ENCODE measurements around the gene PTPRT. TPM values are rescaled to one million over a fixed set of nuclear protein-coding genes. Genes with fewer than 3 reads are reported as not detected.

PTPRT gene
- total RNA-seq, 4 donors from 2014 or later = under 0.01 to 2.1 TPM; not detected in 2

GRCh38 chr20:42532831-42533230 is 656.9 kb downstream of the PTPRT start:
- Histone ChIP-seq H3K27ac (no peak overlapping the region), H3K27me3 (no peaks in the 10 kb centered on the region), H3K36me3 (no peaks in the 10 kb centered on the region), H3K9me3 (no peaks in the 10 kb centered on the region), H3K4me3 (no peak overlapping the region), H3K4me1 (no peaks in the 10 kb centered on the region)
- intact Hi-C loops (cut with DNase I; ENCODE audit: low total_unique reads) = no loop called here
- TF ChIP-seq, protein P1, sequence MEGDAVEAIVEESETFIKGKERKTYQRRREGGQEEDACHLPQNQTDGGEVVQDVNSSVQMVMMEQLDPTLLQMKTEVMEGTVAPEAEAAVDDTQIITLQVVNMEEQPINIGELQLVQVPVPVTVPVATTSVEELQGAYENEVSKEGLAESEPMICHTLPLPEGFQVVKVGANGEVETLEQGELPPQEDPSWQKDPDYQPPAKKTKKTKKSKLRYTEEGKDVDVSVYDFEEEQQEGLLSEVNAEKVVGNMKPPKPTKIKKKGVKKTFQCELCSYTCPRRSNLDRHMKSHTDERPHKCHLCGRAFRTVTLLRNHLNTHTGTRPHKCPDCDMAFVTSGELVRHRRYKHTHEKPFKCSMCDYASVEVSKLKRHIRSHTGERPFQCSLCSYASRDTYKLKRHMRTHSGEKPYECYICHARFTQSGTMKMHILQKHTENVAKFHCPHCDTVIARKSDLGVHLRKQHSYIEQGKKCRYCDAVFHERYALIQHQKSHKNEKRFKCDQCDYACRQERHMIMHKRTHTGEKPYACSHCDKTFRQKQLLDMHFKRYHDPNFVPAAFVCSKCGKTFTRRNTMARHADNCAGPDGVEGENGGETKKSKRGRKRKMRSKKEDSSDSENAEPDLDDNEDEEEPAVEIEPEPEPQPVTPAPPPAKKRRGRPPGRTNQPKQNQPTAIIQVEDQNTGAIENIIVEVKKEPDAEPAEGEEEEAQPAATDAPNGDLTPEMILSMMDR (IDR thresholded peaks at IDR 0.05) = no peak
- no peak for TF ChIP-seq POLR2A (IDR thresholded peaks at IDR 0.05)
- DNase-seq = no peak

DNA sequence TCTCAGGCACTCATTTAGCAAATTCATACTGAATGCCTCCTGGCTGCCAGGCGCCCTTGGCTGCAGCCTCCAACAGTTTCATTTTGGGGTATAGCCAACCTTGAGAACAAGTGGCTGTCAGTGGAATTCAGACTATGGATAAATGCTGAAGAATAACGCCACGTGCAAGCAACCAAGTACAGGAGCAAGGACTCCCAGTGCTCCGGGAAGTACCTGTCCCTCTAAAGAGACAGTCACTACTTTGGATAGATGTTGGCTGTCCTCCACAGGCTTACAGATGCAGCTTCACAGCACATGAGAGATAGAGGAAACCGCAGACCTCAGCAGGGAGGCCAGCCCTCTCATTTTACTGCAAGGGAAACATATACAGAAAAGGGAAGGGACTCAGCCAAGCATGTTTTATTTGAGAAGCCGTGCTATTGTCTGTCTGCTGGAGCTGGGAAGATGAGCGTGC is 658.2 kb downstream of the PTPRT start:
- DNase-seq = no peak
- TF ChIP-seq, protein P1 (IDR thresholded peaks at IDR 0.05) = no peak
- TF ChIP-seq POLR2A (IDR thresholded peaks at IDR 0.05) = no peak
- H3K27me3 ChIP-seq = no peaks in the 10 kb centered on the region
- intact Hi-C loops (cut with DNase I; ENCODE audit: low total_unique reads) = no loop called here
- no peaks in the 10 kb centered on the region for H3K4me1 ChIP-seq
- H3K27ac ChIP-seq = no peak overlapping the region
- no peaks in the 10 kb centered on the region for H3K36me3 ChIP-seq
- no peak overlapping the region for H3K4me3 ChIP-seq
- no peaks in the 10 kb centered on the region for H3K9me3 ChIP-seq

GRCh38 chr20:42530855-42531448 is 658.8 kb downstream of the PTPRT start:
- TF ChIP-seq, protein P1 (IDR thresholded peaks at IDR 0.05) = peak in 2 of 4 experiments; percentile 26 to 50
- no peak for TF ChIP-seq POLR2A (IDR thresholded peaks at IDR 0.05)
- no peaks in the 10 kb centered on the region for H3K4me1 ChIP-seq
- H3K27ac ChIP-seq = no peak overlapping the region
- H3K4me3 ChIP-seq = no peak overlapping the region
- no peaks in the 10 kb centered on the region for H3K9me3 ChIP-seq
- no peaks in the 10 kb centered on the region for H3K36me3 ChIP-seq
- intact Hi-C loops (cut with DNase I; ENCODE audit: low total_unique reads) = no loop called here
- no peak for DNase-seq
- no peaks in the 10 kb centered on the region for H3K27me3 ChIP-seq

- intact Hi-C loops (cut with DNase I; ENCODE audit: low total_unique reads) = no loop called here
- TF ChIP-seq POLR2A (IDR thresholded peaks at IDR 0.05) = no peak
- TF ChIP-seq, protein P1 (IDR thresholded peaks at IDR 0.05) = no peak
- Histone ChIP-seq H3K4me1 (no peaks in the 10 kb centered on the region), H3K9me3 (no peaks in the 10 kb centered on the region), H3K36me3 (no peaks in the 10 kb centered on the region), H3K4me3 (no peak overlapping the region), H3K27ac (no peak overlapping the region), H3K27me3 (no peaks in the 10 kb centered on the region)
- DNase-seq = no peak
Observed at GRCh38 chr20:42530191-42530590, 659.5 kb downstream of the PTPRT start.

DNA sequence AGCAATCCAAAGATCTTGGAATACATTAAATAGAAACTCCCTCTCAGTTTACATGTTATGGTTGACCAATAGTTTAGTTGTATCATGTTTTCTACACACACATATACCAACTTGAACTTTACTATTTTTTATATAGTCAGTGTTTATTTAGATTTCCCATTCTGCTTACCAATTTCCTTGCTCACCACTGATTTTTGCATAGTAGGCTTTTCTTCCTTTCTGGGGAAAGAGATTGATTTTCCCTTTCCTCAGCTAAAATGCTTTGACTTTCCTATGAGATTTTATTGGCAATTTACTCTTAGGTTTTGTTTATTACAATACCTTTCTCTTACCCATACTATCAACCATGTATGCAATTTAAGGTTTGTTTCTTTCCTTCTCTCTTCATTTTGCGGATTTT is 665.6 kb downstream of the PTPRT start:
- intact Hi-C loops (cut with DNase I; ENCODE audit: low total_unique reads) = no loop called here
- Histone ChIP-seq H3K4me3 (no peak overlapping the region), H3K4me1 (no peaks in the 10 kb centered on the region), H3K27me3 (no peaks in the 10 kb centered on the region), H3K9me3 (no peaks in the 10 kb centered on the region), H3K27ac (no peak overlapping the region), H3K36me3 (no peaks in the 10 kb centered on the region)
- DNase-seq = no peak
- TF ChIP-seq POLR2A (IDR thresholded peaks at IDR 0.05) = no peak
- TF ChIP-seq, protein P1 (IDR thresholded peaks at IDR 0.05) = no peak

Measured in uterus (tissue), 4 donors.